Subcutaneous adipose tissue (tissue), 4 donors: Measurements from ENCODE around the gene ACTR10. TPM values are rescaled to one million over a fixed set of nuclear protein-coding genes. Genes with fewer than 3 reads are reported as not detected.

Experiments used
- total RNA-seq, 4 donors: library from RNA; depleted of rRNA; stranded (reverse); fragments of >200 nt; gene quantifications; one replicate each; pipeline ENCODE4 v1.1.0, GENCODE V29; 2016
- TF ChIP-seq, protein P1 (sequence below): fragments of 450-650 bp; IDR thresholded peaks from one replicate; pipeline ENCODE4 v1.5.1; 2016; ENCODE audit warnings: low read depth, mild to moderate bottlenecking, control low read depth, antibody characterized with exemption, moderate library complexity

The ACTR10 gene
- total RNA-seq, 4 donors from 2014 or later, result 63.2 to 102 (median 66.1) TPM

DNA sequence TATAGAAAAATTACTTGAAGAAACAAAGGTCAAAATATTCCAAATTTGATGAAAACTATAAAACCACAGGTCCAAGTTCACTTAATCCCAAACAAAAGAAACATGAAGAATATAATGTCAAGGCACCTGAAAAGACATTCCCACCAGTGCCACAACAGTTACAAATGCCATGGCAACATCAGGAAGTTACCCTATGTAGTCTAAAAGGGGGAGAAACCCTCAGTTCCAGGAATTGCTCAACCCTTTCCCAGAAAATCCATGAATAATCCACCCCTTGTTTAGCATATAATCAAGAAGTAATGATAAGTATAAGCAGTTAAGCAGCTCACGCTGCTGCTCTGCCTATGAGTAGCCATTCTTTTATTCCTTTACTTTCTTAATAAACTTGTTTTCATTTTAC, 3.8 kb upstream of the ACTR10 start:
- TF ChIP-seq, protein P1, sequence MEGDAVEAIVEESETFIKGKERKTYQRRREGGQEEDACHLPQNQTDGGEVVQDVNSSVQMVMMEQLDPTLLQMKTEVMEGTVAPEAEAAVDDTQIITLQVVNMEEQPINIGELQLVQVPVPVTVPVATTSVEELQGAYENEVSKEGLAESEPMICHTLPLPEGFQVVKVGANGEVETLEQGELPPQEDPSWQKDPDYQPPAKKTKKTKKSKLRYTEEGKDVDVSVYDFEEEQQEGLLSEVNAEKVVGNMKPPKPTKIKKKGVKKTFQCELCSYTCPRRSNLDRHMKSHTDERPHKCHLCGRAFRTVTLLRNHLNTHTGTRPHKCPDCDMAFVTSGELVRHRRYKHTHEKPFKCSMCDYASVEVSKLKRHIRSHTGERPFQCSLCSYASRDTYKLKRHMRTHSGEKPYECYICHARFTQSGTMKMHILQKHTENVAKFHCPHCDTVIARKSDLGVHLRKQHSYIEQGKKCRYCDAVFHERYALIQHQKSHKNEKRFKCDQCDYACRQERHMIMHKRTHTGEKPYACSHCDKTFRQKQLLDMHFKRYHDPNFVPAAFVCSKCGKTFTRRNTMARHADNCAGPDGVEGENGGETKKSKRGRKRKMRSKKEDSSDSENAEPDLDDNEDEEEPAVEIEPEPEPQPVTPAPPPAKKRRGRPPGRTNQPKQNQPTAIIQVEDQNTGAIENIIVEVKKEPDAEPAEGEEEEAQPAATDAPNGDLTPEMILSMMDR, result no peak

DNA sequence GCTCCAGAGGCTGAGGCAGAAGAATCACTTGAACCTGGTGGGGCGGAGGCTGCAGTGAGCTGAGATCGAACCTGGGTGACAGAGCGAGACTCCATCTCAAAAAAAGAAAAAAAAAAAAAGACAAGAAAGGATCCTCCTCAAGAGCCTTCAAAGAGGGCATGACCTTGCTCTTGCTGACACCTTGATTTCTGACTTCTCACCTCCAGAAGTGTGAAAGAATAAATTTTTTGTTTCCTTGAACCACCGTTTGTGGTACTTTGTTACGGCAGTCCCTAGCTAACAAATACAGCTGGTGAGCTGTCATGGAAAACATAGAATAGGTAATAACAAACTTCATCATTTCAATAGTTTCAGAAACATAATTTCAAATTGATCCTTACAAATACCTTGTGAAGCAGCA, 1.9 kb upstream of the ACTR10 start:
- TF ChIP-seq, protein P1, result no peak

DNA sequence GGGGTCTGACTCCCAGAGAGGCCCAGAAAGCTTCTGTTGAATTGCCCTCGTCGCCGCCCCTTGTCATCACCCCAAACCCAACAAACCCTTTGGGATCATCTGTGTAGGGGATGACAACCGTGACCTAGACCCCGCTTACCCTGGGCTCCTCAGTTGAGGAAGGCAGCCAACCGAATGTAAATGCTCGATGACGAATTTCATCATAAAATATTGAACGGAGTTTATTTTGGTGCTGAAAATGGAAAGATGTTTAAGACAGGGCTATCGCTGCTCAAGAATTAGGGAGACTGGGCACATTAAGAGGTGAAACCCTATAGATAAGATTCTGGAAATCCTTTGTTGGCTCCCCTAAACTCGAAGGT, 512 bp downstream of the ACTR10 start:
- TF ChIP-seq, protein P1, result no peak

DNA sequence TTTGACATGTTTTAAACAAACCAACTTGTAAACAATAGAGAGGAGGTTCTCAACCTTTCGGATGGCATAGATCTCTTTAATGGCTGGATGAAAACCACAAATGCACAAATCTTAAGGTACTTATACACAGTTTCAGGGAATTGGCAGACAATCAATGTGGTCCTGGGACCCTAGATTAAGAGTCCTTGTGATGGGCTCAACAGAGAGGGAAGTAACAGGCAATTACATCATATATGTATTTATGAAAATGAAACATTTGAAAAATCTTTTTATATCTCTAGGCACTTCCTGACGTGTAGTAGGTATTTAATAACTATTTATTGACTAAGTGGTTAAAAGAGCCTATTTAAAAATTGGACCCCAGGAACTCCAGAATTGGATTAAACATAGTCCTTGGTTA, 897 bp downstream of the ACTR10 start:
- TF ChIP-seq, protein P1, result no peak

DNA sequence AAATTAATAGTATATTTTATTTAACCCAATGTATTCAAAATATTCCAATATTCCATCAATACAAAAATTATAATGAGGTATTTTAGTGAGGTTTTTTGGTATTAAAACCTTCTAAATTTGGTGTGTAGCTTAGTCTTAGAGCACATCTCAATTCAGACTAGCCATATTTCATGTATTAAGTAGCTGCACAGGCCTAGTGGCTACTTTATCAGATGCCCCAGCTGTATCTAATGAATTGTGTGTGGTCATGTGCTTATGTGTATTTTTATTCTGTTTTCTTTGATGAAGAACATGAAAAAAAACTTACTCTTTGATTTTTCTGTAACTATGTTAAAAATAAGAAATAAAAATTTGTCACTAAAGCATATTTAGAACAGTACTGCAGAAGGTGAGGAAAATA, 13.2 kb downstream of the ACTR10 start:
- TF ChIP-seq, protein P1, result no peak

DNA sequence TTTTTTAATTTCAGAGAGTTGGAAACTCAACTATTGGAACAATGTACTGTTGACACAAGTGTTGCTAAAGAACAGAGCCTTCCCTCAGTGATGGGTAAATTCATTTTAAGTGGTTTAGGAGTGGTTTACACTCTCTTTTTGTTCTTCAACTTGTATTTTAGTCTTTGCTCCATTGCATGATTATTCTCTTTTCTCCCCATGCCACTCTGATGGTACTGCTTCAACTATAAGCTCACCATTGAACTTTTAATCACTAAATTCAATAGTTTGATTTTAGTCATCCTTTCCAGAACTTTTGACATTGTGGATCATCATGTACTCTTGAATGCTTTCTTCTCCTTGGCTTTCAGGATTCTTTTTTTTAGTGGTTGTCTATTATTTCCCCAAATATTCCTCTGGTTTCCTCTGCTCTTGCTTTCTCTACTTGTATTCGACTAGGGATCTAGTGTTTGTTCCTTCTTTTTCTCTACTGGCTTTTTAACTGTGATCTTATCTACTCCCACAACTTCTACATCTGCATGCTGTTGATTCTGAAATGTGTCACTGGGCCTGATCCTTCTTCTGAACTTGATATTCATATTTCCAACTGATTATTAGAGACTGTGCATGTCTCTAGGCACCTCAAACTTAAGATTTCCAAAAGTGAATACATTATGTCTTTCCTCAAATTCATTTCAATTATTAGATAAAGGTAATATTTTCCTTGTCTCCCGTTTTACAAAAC, 15.4 kb downstream of the ACTR10 start:
- TF ChIP-seq, protein P1, result no peak

DNA sequence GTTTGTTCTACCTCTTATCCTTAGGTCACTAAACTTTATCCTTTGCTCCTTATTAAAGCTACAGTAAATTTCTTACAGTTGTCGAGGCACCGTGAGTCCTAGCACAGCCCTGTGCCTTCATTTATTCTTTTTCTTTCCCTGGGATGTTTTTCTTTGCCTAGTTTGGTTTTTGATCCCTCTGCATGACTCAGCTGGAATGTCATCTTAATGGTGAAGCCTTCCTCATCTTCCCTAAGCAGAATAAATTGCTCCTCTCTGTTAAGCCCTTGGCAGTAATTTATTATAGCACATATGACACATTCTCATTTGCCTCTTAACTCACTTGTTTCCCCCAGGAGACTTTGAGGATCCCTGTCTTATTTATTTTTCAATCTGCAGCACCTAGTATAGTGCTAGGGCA, 16.6 kb downstream of the ACTR10 start:
- TF ChIP-seq, protein P1, result no peak
